Common myeloid progenitor, CD34-positive (primary cell): ENCODE measurements around the gene C20orf204.

Source experiments
- CTCF ChIA-PET: fragments of 350-600 bp; sonication (Branson Sonifier 250); formaldehyde crosslinking; loops from one replicate; lab custom pipeline; 2021; ENCODE audit warnings: antibody characterized with exemption; lab: Charles Lee
- POLR2A ChIA-PET: fragments of 350-600 bp; sonication (Branson Sonifier 250); formaldehyde crosslinking; loops from one replicate; lab custom pipeline; 2021; ENCODE audit warnings: antibody characterized with exemption; lab: Charles Lee
- DNase-seq, 3 donors: peaks; one replicate each; pipeline versions ENCODE4 v3.0.0 to v3.0.0-alpha.2; 2013
- H3K27ac ChIP-seq, 2 experiments: 1 replicate in 1 of 2; 2 replicates in 1 of 2; pipeline ENCODE4 v1.7.0; 2013; ENCODE audit warnings: inconsistent platforms in 2 of 2, low read length in 2 of 2, mild to moderate bottlenecking in 2 of 2, low read depth in 1 of 2, moderate library complexity in 1 of 2; ENCODE audit not compliant: severe bottlenecking in 2 of 2, insufficient read depth in 1 of 2, poor library complexity in 1 of 2
- H3K27me3 ChIP-seq, 5 experiments: replicated peaks in 2 of 5; 1 replicate in 3 of 5; 2 replicates in 2 of 5; pipeline versions ENCODE4 v1.6.1 to v1.7.0; 2013; ENCODE audit warnings: low read length in 4 of 5, mild to moderate bottlenecking in 2 of 5, moderate library complexity in 2 of 5, inconsistent platforms in 1 of 5; ENCODE audit not compliant: insufficient read depth in 5 of 5, control insufficient read depth in 4 of 5
- H3K36me3 ChIP-seq, 4 experiments: 1 replicate in 2 of 4; 2 replicates in 2 of 4; pipeline versions ENCODE4 v1.6.1 to v1.7.0; 2013; ENCODE audit warnings: low read length in 3 of 4, control low read depth in 1 of 4, mild to moderate bottlenecking in 1 of 4; ENCODE audit not compliant: control insufficient read depth in 4 of 4, insufficient read depth in 4 of 4
- H3K4me1 ChIP-seq, 4 experiments: 1 replicate in 3 of 4; 2 replicates in 1 of 4; pipeline versions ENCODE4 v1.6.1 to v1.7.1; 2013; ENCODE audit warnings: low read length in 3 of 4, mild to moderate bottlenecking in 3 of 4, control low read depth in 1 of 4, inconsistent platforms in 1 of 4, moderate library complexity in 1 of 4; ENCODE audit not compliant: control insufficient read depth in 4 of 4, insufficient read depth in 4 of 4; ENCODE audit errors: control extremely low read depth in 1 of 4
- H3K4me3 ChIP-seq, 7 experiments: 1 replicate in 4 of 7; 2 replicates in 3 of 7; pipeline versions ENCODE4 v1.5.1 to v1.7.0; 2013; ENCODE audit warnings: mild to moderate bottlenecking in 7 of 7, low read length in 6 of 7, moderate library complexity in 6 of 7, inconsistent platforms in 2 of 7, low read depth in 2 of 7, control low read depth in 1 of 7; ENCODE audit not compliant: insufficient read depth in 4 of 7, control insufficient read depth in 1 of 7; ENCODE audit errors: extremely low read depth in 1 of 7
- H3K9me3 ChIP-seq, 5 experiments: 1 replicate in 4 of 5; 2 replicates in 1 of 5; pipeline versions ENCODE4 v1.6.1 to v1.7.1; 2013; ENCODE audit warnings: low read length in 4 of 5, mild to moderate bottlenecking in 2 of 5, inconsistent platforms in 1 of 5, low read depth in 1 of 5, moderate library complexity in 1 of 5; ENCODE audit not compliant: control insufficient read depth in 4 of 5, insufficient read depth in 2 of 5; ENCODE audit errors: control extremely low read depth in 1 of 5
- WGBS: methylation state at CpG from one replicate; pipeline ENCODE4 v1.1.5; 2013; ENCODE audit not compliant: insufficient coverage; 5-methylcytosine and 5-hydroxymethylcytosine counted together

The C20orf204 gene

DNA sequence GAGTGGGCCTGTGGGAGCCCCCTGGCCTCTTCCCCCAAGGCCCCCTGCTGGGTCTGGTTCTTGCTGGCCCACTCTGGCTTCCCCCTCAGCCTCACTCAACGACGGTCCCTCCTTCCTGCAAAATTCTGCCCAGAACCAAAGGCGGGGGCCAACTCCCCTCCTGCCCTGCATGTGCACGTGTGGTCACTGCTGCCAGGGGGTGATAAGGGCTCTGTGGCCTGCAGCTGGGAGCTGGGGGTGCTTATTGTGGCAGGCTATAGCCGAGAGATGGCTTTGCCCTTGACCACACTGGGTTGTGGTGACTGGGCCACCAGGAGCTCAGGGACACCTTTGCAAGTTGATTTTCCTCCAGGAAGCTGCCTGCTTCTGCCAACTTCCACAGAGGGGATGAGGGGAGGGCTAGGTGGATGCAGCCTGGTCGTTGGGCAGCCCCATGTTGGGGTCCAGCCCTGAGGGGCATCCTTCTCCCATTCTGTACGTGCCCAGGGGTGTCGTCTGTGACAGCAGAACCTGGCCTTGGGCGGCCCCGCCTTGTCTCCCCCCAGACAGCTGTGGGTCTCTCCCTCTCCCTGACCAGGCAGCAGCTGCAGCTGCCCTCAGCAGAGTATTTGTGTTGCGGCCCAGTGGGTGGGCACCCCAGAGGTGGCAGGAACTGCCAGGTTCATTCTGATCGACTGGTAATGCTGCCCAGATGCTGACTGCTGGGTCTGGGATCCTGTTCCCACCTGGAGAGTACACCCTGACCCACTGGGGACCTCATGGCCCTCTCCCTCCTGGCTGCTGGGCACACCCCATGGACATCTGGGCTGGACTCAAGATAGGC, 32.6 kb downstream of the C20orf204 start:
- Histone ChIP-seq H3K36me3 (peaks cover 0 to 26% (median 15%) of the 10 kb centered on the region in 4 experiments), H3K4me3 (no peak overlapping the region), H3K27me3 (no peaks in the 10 kb centered on the region), H3K27ac (no peak overlapping the region), H3K4me1 (peaks cover 2 to 85% (median 83%) of the 10 kb centered on the region in 4 experiments), H3K9me3 (no peaks in the 10 kb centered on the region)
- peak in 2 of 3 donors; percentile 72 to 79 for DNase-seq
- CTCF ChIA-PET = interaction anchor here (0.9 to 19.6 kb wide), 7 partner anchors 11 to 50 kb away, joined by 3 to 178 read pairs (median 12); partner anchors contain the start of genes OPRL1, RGS19 and SOX18
- WGBS = 36% methylated on average over 10 of the region's 12 CpGs
- POLR2A ChIA-PET = no interaction called here

DNA sequence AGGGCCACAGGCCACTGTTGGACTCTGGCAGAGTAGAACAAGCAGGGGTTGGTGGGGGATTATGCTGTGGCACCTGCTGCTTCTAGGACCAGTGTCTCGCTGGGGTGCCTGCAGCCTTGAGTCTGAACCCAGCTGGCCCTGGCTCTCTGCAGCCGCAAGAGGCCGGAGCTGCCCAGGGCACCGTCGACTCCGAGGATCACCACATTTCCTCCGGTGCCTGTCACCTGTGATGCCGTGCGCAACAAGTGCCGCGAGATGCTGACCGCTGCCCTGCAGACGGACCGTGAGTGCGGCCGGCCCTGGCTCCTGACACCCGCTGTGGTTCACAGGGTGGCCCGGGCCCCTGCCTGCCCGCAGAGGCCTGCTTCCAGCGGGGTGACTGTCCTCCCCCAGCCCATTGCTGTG, 33.2 kb downstream of the C20orf204 start:
- POLR2A ChIA-PET = interaction anchor here (1.2 to 1.3 kb wide), 2 partner anchors 9 to 11 kb away, joined by 3 to 5 read pairs; partner anchors contain the start of genes OPRL1 and RGS19
- H3K4me1 ChIP-seq = peaks cover 2 to 82% (median 78%) of the 10 kb centered on the region in 4 experiments
- CTCF ChIA-PET = interaction anchor here (1.3 to 19.6 kb wide), 7 partner anchors 9 to 49 kb away, joined by 4 to 178 read pairs (median 12); partner anchors contain the start of genes C20orf204, OPRL1, RGS19 and SOX18
- WGBS = 88% methylated on average over 18 of the region's 20 CpGs
- H3K27me3 ChIP-seq = no peaks in the 10 kb centered on the region
- peaks cover 0 to 32% (median 19%) of the 10 kb centered on the region in 4 experiments for H3K36me3 ChIP-seq
- DNase-seq = no peak
- H3K9me3 ChIP-seq = no peaks in the 10 kb centered on the region
- no peak overlapping the region for H3K27ac ChIP-seq
- no peak overlapping the region for H3K4me3 ChIP-seq

DNA sequence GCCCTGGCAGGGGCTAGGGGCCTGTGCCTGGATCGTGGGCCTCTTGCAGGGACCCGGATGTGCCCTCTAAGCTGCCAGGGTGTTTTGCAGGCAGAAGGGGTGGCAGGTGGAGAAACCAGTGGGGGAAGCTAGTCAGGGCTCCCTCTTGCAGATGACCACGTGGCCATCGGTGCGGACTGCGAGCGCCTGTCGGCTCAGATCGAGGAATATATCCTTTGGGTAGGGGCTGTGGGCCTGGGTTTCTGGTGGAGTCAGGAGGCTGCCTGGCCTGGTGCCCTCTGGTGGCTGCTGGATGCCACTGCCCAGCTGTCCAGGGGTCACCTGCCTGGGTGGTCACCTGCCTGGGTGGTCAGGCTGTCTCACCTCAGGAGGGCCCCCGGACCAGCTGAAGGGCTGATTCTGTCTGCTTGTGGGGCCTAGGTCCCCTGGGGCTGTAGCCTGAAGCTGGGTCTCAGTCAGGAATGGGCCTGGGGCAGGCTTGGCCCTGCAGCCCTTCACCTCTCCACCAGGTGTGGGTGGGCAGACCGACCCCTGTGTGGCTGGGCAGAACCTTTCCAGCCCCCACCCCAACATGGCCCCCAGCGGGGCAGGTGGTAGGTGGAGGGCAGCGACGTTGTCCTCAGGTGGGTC, 33.7 kb downstream of the C20orf204 start:
- Histone ChIP-seq H3K4me1 (peaks cover 2 to 83% (median 74%) of the 10 kb centered on the region in 4 experiments), H3K4me3 (no peak overlapping the region), H3K36me3 (peaks cover 0 to 37% (median 21%) of the 10 kb centered on the region in 4 experiments), H3K27ac (no peak overlapping the region), H3K9me3 (no peaks in the 10 kb centered on the region), H3K27me3 (no peaks in the 10 kb centered on the region)
- WGBS = 60% methylated on average over 13 of the region's 14 CpGs
- CTCF ChIA-PET = interaction anchor here (1.3 to 19.6 kb wide), 8 partner anchors 10 to 48 kb away, joined by 3 to 178 read pairs (median 10); partner anchors contain the start of genes C20orf204, OPRL1, RGS19 and SOX18
- POLR2A ChIA-PET = interaction anchor here (1.2 to 1.3 kb wide), 2 partner anchors 9 to 10 kb away, joined by 3 to 5 read pairs; partner anchors contain the start of genes OPRL1 and RGS19
- no peak for DNase-seq

DNA sequence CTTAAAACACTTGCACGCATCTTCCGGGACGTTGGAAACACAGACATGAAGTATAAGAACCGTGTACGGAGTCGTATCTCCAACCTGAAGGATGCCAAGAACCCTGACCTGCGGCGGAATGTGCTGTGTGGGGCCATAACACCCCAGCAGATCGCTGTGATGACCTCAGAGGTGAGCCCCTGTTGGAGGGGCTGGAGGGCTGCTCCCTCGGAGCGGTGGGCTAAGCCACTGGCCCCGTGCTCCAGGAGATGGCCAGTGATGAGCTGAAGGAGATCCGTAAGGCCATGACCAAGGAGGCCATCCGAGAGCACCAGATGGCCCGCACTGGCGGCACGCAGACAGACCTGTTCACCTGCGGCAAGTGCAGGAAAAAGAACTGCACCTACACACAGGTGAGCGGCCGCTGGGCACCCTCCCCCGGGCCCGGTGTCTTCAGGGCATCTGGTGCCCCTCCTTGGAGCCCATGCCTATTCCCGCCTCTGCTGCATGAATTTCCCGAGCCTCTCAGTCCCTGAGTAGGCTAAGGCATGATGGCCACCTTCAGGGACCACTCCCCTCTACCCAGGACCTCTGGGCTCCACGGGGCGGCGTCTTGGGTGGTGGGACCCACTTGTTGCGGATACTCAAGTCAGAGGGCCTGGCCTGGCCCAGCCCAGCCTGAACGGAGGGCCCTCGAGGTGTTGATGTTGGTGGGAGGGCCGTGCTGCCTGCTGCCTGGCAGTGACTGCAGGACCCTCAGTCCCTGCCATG, 34.4 kb downstream of the C20orf204 start:
- no peaks in the 10 kb centered on the region for H3K27me3 ChIP-seq
- peaks cover 2 to 84% (median 73%) of the 10 kb centered on the region in 4 experiments for H3K4me1 ChIP-seq
- CTCF ChIA-PET = interaction anchor here (1.3 to 19.6 kb wide), 7 partner anchors 10 to 48 kb away, joined by 3 to 178 read pairs (median 12); partner anchors contain the start of genes C20orf204, OPRL1, RGS19 and SOX18
- H3K9me3 ChIP-seq = no peaks in the 10 kb centered on the region
- POLR2A ChIA-PET = interaction anchor here (1.2 to 1.3 kb wide), 2 partner anchors 8 to 10 kb away, joined by 3 to 5 read pairs; partner anchors contain the start of genes OPRL1 and RGS19
- no peak overlapping the region for H3K4me3 ChIP-seq
- no peak overlapping the region for H3K27ac ChIP-seq
- peaks cover 0 to 43% (median 26%) of the 10 kb centered on the region in 4 experiments for H3K36me3 ChIP-seq
- no peak for DNase-seq
- WGBS = 96% methylated on average over 27 of the region's 31 CpGs

DNA sequence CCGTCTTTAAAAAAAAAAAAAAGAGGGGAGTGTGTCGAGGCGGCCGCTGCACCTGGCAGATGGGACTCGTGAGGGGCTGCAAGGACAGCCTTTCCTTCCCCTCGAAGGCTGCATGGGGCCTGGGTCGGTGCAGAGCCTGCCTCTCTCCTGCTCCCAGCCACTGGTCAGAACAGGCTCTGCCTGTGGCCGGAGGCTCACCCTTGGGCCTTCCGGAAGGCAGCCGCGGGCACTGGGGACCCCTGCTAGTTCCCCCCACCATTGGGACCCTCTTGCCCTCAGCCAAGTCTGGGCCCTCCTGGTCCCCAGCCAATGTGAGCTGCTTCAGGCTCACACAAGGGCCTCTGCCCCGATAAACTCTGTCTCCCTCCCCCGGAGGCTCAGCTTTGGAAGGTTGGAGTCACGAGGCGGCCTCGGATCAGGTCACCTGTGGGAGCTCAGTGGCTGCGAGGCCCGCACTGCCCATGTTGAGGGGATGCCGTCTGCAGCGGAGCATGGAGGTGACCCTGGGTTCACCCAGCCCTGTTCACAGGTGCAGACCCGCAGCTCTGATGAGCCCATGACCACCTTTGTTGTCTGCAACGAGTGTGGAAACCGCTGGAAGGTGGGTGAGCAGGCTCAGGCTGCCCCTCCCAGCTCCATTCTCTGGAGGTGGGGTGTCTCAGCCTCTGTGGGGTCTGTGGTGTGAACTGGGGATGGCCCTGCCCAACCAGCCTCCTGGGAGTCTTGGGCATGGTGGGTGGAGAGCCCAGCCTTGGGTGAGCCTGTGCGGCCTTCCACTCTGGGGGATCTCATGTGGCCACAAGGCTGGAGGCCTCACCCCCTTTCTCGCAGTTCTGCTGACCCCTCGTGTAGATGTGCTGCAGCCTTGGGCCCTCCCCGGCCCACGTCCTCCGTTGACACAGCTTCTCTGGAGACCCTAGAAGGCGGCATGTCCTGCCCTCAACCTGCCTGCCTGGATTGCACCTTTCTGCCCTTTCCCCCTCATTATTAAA, 35.7 kb downstream of the C20orf204 start:
- Histone ChIP-seq H3K27ac (no peak overlapping the region), H3K9me3 (no peaks in the 10 kb centered on the region), H3K36me3 (peaks cover 0 to 53% (median 28%) of the 10 kb centered on the region in 4 experiments), H3K27me3 (no peaks in the 10 kb centered on the region), H3K4me1 (peaks cover 0 to 84% (median 72%) of the 10 kb centered on the region in 4 experiments), H3K4me3 (no peak overlapping the region)
- CTCF ChIA-PET = interaction anchor here (0.6 to 19.6 kb wide), 11 partner anchors 8 to 47 kb away, joined by 3 to 178 read pairs (median 4); partner anchors contain the start of genes LKAAEAR1 and SOX18
- 96% methylated on average over 26 of the region's 30 CpGs for WGBS
- DNase-seq = no peak
- POLR2A ChIA-PET = no interaction called here
